PFSK-1 (cell line): ENCODE results near the gene SPDYE16. TPM values are rescaled to one million over a fixed set of nuclear protein-coding genes. Genes with fewer than 3 reads are reported as not detected.
A peak's percentile ranks its signal among the peaks of the same experiment; 100 is the strongest.
"Not testable (repeated sequence)": the region's sequence is repeated elsewhere in the genome, so short reads cannot be mapped to it uniquely, and the experiment has no call there.

Source experiments
- FOXP2 ChIP-seq: optimal IDR thresholded peaks from 2 replicates; pipeline ENCODE3; 2011; ENCODE audit warnings: borderline replicate concordance, control low read depth, inconsistent platforms; ENCODE audit not compliant: insufficient read depth; ENCODE audit errors: extremely low read length, extremely low read depth
- POLR2AphosphoS5 ChIP-seq: IDR thresholded peaks from 2 replicates; pipeline ENCODE4 v1.6.1; 2012; ENCODE audit warnings: low read depth, mild to moderate bottlenecking, control low read depth, low read length, moderate library complexity
- REST ChIP-seq, 2 experiments: IDR thresholded peaks; 2 replicates each; pipeline versions ENCODE4 v1.6.1 to v1.8.0; 2011 to 2012; ENCODE audit warnings: low read depth in 2 of 2, low read length in 2 of 2, control low read depth in 1 of 2, inconsistent platforms in 1 of 2, mild to moderate bottlenecking in 1 of 2, moderate library complexity in 1 of 2; ENCODE audit not compliant: insufficient read depth in 1 of 2
- SIN3A ChIP-seq: IDR thresholded peaks from 2 replicates; pipeline ENCODE4 v1.6.1; 2012; ENCODE audit warnings: mild to moderate bottlenecking, low read length, moderate library complexity, borderline replicate concordance; ENCODE audit not compliant: insufficient read depth
- TAF1 ChIP-seq: IDR thresholded peaks from 2 replicates; pipeline ENCODE4 v1.6.1; 2012; ENCODE audit warnings: low read length, control low read depth, borderline replicate concordance; ENCODE audit not compliant: insufficient read depth
- polyA plus RNA-seq: library from polyadenylated mRNA; unstranded; fragments of >200 nt; gene quantifications from one replicate; pipeline ENCODE4 v1.2.1, GENCODE V29; 2012; ENCODE audit warnings: low read depth, missing spikeins; ENCODE audit not compliant: insufficient read length

The SPDYE16 gene
- 0.18 TPM for polyA plus RNA-seq

- TF ChIP-seq SIN3A; POLR2AphosphoS5; REST (IDR thresholded peaks at IDR 0.05; ENCODE audit: insufficient read depth in 1 of 2, low read depth in 2 of 2, low read length in 2 of 2): not testable (repeated sequence)
Measured at GRCh38 chr7:76543197-76543596, at the start of gene SPDYE16. Gene SPDYE16 (minus strand): TSS chr7:76543297. CDS start chr7:76541459, 1,838 bp downstream.

GRCh38 chr7:76549025-76549854 lies 6.1 kb upstream of the SPDYE16 start:
- TF ChIP-seq TAF1: peak; percentile 63; the same call in 1 of the 2 replicates
- peak; percentile 73 for TF ChIP-seq POLR2AphosphoS5

GRCh38 chr7:76515999-76516443 lies 27.1 kb downstream of the SPDYE16 start:
- TF ChIP-seq TAF1: no peak
- TF ChIP-seq SIN3A: no peak

GRCh38 chr7:76514926-76515771 lies 27.9 kb downstream of the SPDYE16 start:
- TF ChIP-seq FOXP2: no peak
- no peak for TF ChIP-seq POLR2AphosphoS5
- TF ChIP-seq SIN3A: no peak
- no peak for TF ChIP-seq REST (IDR thresholded peaks at IDR 0.05; ENCODE audit: insufficient read depth in 1 of 2, low read depth in 2 of 2, low read length in 2 of 2)
- no peak for TF ChIP-seq TAF1

GRCh38 chr7:76513817-76514799 lies 29.0 kb downstream of the SPDYE16 start:
- no peak for TF ChIP-seq FOXP2
- TF ChIP-seq REST (IDR thresholded peaks at IDR 0.05; ENCODE audit: insufficient read depth in 1 of 2, low read depth in 2 of 2, low read length in 2 of 2): no peak
- no peak for TF ChIP-seq SIN3A
- no peak for TF ChIP-seq POLR2AphosphoS5
- no peak for TF ChIP-seq TAF1
